Measurements from ENCODE around the gene MBNL2.

DNA sequence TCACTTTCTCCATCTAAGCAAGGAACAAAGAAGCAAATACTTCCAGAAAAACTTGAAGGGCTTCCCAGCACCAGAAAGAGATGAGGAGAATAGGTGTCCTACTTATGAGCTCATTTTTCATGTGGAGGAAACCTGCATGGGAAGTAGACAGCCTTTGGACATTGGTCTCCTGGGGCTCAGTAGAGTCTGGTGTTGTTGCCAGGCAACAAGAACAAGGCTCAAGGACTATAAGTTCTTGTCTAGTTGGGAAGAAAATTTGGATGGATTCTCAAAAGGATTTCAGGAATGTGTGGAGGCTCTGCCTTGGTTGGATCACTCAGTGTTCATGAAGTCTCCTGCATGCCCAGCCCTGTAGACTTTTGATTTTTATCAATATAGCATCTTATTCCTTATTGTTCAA is 84.5 kb downstream of the MBNL2 start:
- no peak for TF ChIP-seq JUND (IDR thresholded peaks at IDR 0.05; ENCODE audit: low read depth, low read length)
- no peak for TF ChIP-seq ASH2L (IDR thresholded peaks at IDR 0.05; ENCODE audit: borderline replicate concordance, low read depth)
- TF ChIP-seq, protein P1, sequence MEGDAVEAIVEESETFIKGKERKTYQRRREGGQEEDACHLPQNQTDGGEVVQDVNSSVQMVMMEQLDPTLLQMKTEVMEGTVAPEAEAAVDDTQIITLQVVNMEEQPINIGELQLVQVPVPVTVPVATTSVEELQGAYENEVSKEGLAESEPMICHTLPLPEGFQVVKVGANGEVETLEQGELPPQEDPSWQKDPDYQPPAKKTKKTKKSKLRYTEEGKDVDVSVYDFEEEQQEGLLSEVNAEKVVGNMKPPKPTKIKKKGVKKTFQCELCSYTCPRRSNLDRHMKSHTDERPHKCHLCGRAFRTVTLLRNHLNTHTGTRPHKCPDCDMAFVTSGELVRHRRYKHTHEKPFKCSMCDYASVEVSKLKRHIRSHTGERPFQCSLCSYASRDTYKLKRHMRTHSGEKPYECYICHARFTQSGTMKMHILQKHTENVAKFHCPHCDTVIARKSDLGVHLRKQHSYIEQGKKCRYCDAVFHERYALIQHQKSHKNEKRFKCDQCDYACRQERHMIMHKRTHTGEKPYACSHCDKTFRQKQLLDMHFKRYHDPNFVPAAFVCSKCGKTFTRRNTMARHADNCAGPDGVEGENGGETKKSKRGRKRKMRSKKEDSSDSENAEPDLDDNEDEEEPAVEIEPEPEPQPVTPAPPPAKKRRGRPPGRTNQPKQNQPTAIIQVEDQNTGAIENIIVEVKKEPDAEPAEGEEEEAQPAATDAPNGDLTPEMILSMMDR (IDR thresholded peaks at IDR 0.05 in 2 of 3, conservative IDR thresholded peaks at IDR 0.05 in 1 of 3; ENCODE audit: control insufficient read depth in 2 of 3, extremely low read depth in 1 of 3, insufficient read depth in 1 of 3, low read depth in 3 of 3, low read length in 3 of 3), result no peak
- TF ChIP-seq BHLHE40 (IDR thresholded peaks at IDR 0.05; ENCODE audit: borderline replicate concordance in 1 of 2, low read depth in 2 of 2, low read length in 1 of 2), result no peak

Measured in GM12878 (cell line).